ENCODE results near the gene SPATA32. TPM values are rescaled to one million over a fixed set of nuclear protein-coding genes. Genes with fewer than 3 reads are reported as not detected.

SPATA32 gene
- total and polyA plus RNA-seq, 12 donors, result 0.06 to 0.11 TPM; not detected in 10

GRCh38 chr17:45238155-45238774 lies 23.6 kb downstream of the SPATA32 start:
- Histone ChIP-seq H3K9me3 (replicated peaks in 1 of 3) (no peaks in the 10 kb centered on the region), H3K27ac (no peak overlapping the region), H3K4me3 (no peak overlapping the region), H3K4me1 (replicated peaks in 1 of 2) (peaks cover 0 to 6% of the 10 kb centered on the region in 2 donors), H3K36me3 (replicated peaks in 1 of 2) (no peaks in the 10 kb centered on the region), H3K27me3 (peaks cover 9% of the 10 kb centered on the region)
- TF ChIP-seq POLR2A (IDR thresholded peaks at IDR 0.05), result no peak
- TF ChIP-seq, protein P1, sequence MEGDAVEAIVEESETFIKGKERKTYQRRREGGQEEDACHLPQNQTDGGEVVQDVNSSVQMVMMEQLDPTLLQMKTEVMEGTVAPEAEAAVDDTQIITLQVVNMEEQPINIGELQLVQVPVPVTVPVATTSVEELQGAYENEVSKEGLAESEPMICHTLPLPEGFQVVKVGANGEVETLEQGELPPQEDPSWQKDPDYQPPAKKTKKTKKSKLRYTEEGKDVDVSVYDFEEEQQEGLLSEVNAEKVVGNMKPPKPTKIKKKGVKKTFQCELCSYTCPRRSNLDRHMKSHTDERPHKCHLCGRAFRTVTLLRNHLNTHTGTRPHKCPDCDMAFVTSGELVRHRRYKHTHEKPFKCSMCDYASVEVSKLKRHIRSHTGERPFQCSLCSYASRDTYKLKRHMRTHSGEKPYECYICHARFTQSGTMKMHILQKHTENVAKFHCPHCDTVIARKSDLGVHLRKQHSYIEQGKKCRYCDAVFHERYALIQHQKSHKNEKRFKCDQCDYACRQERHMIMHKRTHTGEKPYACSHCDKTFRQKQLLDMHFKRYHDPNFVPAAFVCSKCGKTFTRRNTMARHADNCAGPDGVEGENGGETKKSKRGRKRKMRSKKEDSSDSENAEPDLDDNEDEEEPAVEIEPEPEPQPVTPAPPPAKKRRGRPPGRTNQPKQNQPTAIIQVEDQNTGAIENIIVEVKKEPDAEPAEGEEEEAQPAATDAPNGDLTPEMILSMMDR (IDR thresholded peaks at IDR 0.05), result no peak
- DNase-seq, result no peak
- intact Hi-C loops (cut with DNase I), result no loop called here
- 87 to 96% (median 94%) methylated on average over 7 of the region's 7 CpGs for WGBS, 4 donors

DNA sequence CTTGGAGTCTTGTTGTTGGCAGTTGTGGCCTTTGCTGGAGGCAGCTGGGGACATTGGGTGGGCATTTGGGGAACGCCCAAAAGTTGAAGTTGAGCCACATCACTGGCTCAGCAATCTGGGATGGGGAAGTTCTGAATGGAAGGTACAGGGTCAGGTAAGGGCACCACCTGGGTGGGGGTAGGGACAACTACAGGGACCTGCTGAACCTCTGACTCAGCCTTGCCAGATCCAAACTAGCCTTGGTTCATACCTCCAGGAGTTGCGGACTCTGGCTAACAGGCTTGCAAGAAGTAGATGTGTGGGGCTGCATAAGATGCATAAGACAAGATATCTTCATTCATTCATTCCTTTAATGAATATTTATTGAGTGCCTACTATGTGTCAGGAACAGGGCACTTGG lies 24.2 kb downstream of the SPATA32 start:
- 88 to 98% (median 92%) methylated on average over 2 of the region's 2 CpGs for WGBS, 4 donors
- intact Hi-C loops (cut with DNase I), result no loop called here

GRCh38 chr17:45236282-45236606 lies 25.6 kb downstream of the SPATA32 start:
- Histone ChIP-seq H3K27me3 (peaks cover 8% of the 10 kb centered on the region), H3K4me3 (no peak overlapping the region), H3K4me1 (replicated peaks in 1 of 2) (peaks cover under 1 to 1% of the 10 kb centered on the region in 2 donors), H3K36me3 (replicated peaks in 1 of 2) (no peaks in the 10 kb centered on the region), H3K9me3 (replicated peaks in 1 of 3) (no peaks in the 10 kb centered on the region), H3K27ac (no peak overlapping the region)
- TF ChIP-seq, protein P1 (IDR thresholded peaks at IDR 0.05), result no peak
- TF ChIP-seq POLR2A (IDR thresholded peaks at IDR 0.05), result no peak
- intact Hi-C loops (cut with DNase I), result no loop called here
- WGBS, 4 donors, result 65 to 80% (median 69%) methylated on average over 2 to 5 of the region's 5 CpGs
- DNase-seq, result no peak

More for the DNA sequence above, 24.2 kb downstream of the SPATA32 start:
- H3K4me3 ChIP-seq, result no peak overlapping the region
- peaks cover 9% of the 10 kb centered on the region for H3K27me3 ChIP-seq
- no peak overlapping the region for H3K27ac ChIP-seq
- TF ChIP-seq, protein P1 (IDR thresholded peaks at IDR 0.05), result no peak
- TF ChIP-seq POLR2A (IDR thresholded peaks at IDR 0.05), result no peak
- no peak for DNase-seq
- no peaks in the 10 kb centered on the region for H3K36me3 ChIP-seq (replicated peaks in 1 of 2)
- peaks cover 0 to 6% of the 10 kb centered on the region in 2 donors for H3K4me1 ChIP-seq (replicated peaks in 1 of 2)
- no peaks in the 10 kb centered on the region for H3K9me3 ChIP-seq (replicated peaks in 1 of 3)

DNA sequence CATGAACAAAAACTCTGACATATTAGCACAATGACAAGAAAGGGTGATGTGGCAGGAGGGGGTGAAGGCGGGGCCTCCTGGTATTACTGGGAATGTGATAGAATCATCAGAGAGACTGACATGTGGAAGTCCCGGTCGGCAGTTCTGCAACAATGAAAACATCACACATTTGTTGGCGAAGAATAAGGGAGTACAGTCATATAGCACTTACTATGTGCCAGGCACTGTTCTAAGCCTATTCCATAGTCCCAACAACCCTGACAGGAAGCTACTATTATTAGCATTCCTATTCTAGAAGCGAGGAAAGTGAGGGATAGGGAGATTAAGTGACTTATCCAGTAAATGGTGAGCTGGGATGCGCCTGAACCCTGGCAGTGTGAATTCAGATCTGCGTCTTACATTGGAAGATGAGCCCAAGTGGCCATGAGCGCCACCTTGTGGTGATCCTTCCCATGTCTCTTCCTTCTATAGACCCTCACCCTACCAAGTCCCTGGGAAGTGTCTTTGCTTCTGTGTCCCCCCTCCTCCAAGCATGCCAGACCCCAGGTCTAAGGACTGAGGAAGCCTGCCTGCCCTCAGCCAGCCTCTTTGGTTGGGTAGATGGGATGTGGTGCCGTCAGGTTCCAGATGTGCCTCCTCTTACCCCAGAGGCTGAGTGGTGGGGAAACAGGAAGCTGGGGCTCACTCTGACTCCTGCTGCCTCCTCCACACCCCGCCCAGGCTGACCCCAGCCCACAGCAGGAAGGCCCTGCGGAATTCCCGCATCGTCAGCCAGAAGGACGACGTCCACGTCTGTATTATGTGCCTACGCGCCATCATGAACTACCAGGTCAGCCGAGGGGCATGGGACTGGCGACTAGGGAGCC lies 26.2 kb downstream of the SPATA32 start:
- no peak for TF ChIP-seq POLR2A (IDR thresholded peaks at IDR 0.05)
- TF ChIP-seq, protein P1 (IDR thresholded peaks at IDR 0.05), result peak; percentile 59 to 81 (median 74)
- no peaks in the 10 kb centered on the region for H3K36me3 ChIP-seq (replicated peaks in 1 of 2)
- DNase-seq, result peak; percentile 54 to 90 (median 84)
- H3K4me1 ChIP-seq (replicated peaks in 1 of 2), result peaks cover 5 to 6% of the 10 kb centered on the region in 2 donors
- H3K27ac ChIP-seq, result no peak overlapping the region
- intact Hi-C loops (cut with DNase I), result no loop called here
- WGBS, 4 donors, result 38 to 43% (median 39%) methylated on average over 9 to 20 of the region's 20 CpGs
- peaks cover 2% of the 10 kb centered on the region for H3K27me3 ChIP-seq
- no peaks in the 10 kb centered on the region for H3K9me3 ChIP-seq (replicated peaks in 1 of 3)
- H3K4me3 ChIP-seq, result no peak overlapping the region
